Limb (tissue), 2 donors: ENCODE results near the gene PRRC1.
"Not testable (repeated sequence)": the region's sequence is repeated elsewhere in the genome, so short reads cannot be mapped to it uniquely, and the experiment has no call there.

Experiments
- DNase-seq, 2 donors: peaks; one replicate each; pipeline ENCODE4 v3.0.0-alpha.2; 2016; ENCODE audit errors: extremely low spot score in 2 of 2

PRRC1 gene

DNA sequence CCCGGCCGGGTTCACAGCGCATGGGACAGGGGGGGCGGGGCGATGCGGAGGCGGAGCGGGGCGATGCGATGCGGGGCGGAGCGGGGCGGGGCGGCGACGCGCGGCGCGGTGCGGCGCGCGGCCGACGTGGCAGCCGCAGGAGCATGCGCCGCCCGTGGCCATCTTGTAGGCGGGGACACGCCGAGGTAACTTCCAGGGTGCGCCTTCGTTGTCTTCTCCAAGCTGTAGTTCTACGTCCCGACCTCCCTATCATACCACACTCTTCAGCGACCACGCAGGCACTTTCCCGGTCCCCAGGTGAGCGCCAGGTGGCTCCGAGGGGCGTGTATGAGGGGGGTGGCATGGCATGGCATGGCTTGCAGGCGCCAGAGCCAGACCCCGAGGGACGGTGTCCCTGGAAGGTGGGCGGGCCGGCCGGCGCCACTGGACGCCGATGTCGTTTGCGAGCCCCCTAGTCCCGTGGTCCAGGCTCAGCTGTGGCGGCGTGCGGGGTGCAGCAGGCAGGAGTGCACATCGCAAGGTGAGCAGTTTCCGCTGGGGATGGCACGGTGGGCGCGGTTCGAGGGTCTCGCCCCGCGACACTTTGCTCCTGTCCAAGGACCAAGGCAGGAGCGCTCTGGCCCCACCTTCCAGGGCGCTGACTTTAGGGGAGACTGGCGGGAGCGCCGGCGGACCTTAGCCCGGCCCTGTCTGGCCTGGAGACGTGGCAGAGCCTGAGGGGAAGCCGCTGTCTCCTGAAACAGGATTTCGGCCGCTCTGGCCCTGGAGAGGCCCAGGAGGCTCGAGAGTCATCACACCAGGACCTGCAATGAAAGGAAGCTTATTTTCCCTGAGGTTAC lies at the start of gene PRRC1:
PRRC1 (plus strand) TSS at position 161 of the 839 bp plus-strand sequence. CDS start 5,840 bp downstream, outside the sequence.
- peak; percentile 89 to 90 for DNase-seq

DNA sequence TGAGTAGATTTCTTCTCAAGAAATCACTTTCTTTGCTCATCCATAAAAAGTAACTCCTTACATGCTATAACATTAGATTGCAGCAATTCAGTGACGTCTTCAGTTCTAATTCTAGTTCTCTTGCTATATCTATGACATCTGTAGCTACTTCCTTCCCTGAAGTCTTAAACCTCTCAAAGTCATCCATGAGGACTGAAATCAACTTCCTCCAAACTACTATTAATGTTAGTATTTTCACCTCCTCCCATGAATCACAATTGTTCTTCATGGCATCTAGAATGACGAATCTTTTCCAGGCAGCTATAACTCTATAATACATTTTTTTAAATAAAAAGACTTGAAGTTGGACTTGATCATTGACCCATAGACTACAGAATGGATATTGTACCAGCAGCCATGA lies 46.2 kb upstream of the PRRC1 start:
- no peak for DNase-seq

DNA sequence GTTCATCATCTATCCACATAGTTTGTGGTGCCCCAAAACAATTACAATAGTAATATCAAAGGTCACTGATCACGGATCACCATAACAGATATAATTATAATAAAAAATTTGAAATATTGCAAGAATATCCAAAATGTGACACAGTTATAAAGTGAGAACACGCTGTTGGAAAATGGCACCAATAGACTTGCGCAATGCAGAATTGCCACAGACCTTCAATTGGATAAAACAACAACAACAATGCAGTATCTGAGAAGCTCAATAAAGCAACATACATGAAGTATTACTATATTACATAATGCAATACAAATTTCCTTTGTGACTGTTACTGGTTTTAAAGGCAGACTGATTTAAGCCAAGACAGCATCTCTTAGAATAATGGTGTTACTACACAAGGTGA lies 44.7 kb upstream of the PRRC1 start:
- DNase-seq = no peak

DNA sequence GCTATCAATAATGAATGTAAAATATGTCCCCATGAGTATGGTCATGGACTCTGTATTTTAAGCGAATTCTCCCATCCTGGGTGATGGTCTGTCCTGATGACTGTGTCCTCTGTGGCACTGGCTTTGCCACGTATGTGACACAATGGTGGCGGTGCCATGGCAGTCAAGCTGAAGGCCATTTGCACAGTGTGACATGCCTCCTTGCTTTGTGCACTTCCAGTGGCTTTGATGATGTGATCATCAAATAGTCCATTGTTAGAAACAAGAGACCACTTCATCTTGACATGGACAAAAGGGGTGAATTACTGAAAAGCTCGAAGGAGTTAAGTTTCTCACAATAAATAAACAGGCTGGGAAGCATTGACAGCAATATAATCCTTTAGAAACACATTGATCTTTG lies 31.0 kb upstream of the PRRC1 start:
- DNase-seq = no peak

DNA sequence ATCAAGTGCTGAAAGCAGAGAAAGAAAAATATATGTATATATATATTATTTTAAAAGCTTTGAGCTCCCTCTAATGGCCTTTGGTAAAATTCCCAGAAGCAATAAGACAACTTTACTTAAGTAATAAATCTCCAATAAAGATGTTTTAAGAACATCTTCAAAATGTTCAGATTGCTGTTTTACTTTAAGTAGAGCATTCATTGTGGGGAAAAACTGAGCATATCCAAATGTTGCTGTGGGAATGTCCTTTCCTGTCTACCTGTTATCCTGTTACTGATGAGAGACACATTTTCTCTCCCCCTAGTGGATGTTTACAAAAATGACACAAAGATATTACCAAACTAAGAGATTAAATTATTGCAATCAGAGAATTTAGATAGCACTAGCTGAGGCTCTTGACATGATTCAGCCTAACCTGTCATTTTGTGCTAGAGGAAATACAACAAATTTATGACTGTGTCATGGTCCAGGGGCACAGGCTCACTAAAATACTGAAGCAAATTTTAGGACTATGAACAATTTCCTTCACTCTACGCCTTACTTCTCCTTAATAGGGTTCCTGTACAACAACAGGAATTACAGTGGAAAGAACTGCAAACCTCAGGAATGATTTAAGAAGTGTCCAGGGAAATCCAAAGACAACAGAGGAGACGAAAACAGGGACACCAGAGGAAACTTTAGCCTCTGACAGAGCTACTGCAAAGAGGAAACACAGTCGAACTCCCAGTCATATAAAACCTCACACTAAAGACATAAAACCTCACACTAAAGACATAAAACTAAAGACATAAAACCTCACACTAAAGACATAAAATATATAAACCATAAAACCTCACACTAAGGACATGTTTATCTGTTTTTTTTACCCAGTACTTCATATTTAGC lies 24.3 kb upstream of the PRRC1 start:
- DNase-seq = peak in 1 of 2 donors; percentile 85

DNA sequence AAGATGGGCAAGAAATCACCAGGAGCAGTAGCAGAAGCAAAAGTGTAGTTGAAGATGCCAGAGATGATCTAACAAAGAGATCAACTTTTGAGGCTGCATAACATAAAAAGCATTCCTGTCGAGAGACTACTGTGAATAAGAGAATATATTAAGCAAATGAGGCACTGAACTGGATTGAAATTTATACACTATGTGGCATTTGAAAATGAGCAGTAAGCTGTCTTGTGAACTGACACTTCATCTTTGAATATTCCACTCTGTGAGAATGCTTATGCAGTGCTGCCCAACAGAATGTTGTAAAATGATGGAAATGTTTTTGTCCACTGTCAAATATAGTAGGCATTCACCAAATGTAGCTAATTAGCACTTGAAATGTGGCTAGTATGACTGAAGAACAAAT lies 18.9 kb upstream of the PRRC1 start:
- no peak for DNase-seq

DNA sequence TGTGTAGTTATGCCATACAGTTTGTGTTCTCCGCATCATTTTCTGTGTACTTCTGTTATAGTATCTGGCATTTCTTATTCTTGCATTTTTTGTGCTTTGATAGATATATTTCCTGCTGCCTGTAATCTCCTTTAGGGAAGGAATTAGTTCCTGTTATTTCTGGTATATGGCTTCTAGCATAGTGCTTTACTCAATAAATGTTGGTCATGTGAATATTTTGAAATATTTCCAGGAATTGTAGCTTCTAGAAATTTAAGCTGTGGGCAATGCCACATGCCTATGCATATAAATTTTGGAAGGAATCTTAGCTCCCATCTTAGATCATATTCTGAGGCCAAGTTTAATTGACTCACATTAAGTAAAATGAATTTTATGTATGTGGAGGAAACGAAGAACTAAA lies 11.5 kb upstream of the PRRC1 start:
- DNase-seq = no peak

DNA sequence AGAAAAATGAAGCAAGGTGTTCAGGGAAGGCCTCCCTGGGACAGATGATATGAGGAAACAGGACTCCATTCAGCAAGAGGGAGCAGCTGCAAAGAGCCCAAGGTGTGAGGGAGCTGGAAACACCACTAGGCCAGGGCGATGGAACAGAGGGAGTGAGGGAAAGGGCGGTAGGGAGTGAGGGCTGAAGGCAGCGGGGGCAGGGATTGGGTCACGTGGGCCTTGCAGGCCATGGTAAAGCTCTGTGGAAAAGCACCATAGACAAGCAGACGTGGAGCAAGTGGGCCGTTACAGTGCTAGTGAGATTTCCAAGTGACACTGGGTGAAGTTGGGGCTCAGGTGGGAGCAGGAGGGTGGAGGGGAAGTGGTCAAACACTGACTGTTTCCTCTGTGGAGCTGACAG lies 10.8 kb upstream of the PRRC1 start:
- DNase-seq = no peak

DNA sequence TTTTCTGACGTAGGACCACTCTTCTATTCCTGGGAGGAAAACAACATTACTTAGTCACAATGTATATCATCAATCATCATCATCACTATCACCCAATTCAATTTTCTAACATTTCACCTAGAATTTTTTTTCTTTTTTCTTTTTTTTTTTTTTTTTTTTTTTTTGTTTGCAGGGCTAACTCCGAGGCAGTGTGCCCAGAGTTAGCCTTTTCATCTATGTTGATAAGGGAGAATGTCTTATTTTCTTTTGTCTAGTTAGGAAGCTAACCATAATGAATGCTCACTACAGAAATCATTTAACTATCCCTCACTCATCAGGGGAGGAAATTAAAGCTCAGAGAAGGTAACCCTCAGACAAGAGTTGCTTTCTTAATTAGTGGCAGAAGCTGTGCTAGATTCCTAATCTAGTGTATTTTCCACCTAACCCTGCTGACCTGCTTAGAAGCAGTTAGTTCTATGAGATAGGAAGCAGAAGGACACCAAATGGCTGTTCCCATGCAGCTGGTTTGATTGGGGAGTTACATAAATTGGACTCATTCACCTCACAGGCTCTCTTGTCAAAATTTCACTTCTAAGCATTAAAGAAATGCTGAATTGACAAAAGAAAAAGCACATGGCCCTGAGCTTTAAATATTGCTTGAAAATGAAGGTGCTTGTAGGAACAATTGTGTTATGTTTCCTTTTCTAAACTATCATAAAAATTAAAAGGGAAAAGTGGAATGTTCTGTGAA lies 8.6 kb upstream of the PRRC1 start:
- no peak for DNase-seq

DNA sequence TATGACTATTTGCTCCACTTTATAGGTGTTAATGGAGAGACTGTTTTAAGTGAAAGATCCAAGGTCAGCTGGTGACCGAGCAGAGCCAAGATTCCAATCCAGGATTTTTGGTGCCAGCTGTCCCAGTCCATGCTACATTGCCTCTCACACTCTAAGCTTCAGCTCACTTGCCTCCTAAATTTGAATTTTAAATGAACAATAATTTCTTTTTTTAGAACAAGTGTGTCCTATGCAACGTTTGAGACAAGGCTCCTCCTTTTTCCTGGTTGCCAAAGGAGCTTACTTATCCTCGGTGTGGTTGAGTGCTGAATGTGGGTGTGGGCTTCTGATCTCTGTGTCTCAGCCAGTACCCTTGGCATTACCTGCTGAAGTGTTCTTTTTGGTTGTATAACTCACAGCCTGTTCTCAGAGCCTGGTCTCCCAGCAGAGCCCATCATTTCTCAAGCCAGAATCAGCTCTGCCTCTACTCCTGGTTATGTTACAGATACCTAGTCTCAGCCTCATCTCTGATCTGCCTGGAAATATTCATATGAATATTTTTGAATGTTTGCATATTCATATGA lies 4.0 kb upstream of the PRRC1 start:
- DNase-seq = no peak

DNA sequence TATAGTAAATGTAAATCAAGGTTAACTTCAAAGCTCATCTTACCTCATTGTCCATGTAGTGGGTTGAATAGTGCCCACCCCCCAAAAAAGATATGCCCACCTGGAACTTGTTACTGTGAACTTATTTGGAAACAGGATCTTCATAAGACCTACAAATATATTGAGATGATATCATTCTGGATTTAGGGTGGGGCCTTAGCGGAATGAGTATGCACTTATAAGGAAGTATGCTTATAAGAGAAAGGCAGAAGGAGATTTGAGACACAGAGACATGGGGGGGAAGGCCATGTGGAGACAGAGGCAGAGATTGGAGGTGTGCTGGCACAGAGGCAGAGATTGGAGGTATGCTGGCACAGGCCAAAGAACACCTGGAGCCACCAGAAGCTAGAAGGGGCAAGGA lies 2.6 kb upstream of the PRRC1 start:
- DNase-seq = no peak

DNA sequence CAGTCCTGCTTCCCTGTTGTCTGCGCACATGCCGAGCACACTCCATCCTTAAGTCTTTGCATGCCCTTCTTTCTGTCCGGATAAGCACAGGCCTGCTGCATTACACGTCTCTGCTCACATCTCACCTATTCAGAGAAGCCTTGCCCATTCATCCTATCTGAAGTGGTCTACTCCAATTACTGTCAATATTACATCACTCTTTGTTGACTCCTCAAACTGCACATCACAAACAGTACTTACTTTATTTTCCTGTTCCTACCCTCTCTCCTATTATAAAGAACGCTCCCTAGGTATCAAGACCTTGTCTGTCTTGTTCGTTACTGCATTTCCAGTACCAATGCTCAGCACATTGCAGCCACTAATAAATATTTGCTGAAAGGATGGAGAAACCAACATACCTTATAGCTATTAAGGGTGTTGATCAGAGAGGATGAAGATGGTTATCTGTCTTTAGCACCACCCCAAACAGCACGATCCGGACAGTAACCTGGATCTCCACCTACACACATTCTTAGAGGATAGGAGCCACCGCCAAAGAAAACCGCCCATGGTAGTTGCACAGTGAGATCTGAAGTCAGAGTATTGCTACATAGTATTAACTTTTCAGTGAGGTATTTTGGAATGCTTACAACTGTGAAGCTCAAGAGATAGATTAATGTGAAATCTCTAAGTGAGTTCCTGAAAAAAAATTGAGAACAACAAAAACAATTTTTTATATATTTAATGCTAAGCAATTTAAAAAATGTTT lies 1.6 kb upstream of the PRRC1 start:
- DNase-seq = no peak

DNA sequence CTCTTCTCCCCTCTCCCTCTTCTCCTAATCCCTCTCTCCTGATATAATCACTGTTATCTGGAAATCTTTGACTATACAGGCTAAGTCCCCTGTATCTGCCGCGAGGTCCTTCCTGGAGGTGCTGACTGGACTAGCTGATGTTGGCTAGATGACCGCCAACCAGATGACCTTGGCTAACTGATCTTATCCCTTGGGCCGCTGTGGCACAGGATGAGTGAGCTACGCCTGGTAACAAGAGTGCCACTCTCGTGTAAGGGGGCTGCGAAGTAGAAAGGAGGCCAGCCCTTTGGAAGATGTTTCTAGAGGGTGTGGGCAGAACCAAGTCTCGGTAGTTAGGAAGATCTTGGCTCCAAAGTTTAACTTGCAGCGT lies 345 bp upstream of the PRRC1 start:
- no peak for DNase-seq

DNA sequence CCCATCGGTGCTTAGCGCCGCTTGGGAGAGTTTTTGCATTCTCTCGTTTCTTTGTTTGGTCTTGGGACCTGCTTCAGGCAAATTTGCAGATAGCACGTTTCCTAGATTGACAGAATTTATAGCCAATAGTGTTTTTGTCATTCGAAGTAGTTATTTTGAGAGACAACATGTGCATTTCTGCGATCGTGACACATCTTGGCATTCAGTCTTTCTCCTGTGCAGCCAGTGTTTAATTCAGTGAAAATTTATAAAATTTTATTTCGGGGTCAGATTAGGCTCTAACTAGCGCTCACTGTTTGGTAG lies 830 bp downstream of the PRRC1 start:
- DNase-seq = no peak

DNA sequence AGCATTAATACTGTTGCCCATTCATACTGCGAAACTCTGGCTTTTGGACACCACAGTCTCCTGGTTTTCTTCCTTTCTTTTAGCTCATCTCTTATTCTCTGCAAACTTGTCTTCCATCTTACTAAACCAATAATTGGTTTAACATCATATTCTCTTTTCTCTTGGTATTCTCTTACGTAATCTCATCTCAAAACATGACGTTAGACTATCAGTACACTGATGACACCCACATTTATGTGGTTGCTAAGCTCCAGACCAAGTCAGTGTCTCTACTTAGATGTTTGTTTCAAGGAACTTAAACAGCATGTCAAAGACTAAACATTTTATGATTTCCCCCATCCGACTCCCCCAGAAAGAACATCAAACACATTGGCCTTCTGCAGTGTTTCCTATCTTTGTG lies 2.1 kb downstream of the PRRC1 start:
- DNase-seq = no peak

DNA sequence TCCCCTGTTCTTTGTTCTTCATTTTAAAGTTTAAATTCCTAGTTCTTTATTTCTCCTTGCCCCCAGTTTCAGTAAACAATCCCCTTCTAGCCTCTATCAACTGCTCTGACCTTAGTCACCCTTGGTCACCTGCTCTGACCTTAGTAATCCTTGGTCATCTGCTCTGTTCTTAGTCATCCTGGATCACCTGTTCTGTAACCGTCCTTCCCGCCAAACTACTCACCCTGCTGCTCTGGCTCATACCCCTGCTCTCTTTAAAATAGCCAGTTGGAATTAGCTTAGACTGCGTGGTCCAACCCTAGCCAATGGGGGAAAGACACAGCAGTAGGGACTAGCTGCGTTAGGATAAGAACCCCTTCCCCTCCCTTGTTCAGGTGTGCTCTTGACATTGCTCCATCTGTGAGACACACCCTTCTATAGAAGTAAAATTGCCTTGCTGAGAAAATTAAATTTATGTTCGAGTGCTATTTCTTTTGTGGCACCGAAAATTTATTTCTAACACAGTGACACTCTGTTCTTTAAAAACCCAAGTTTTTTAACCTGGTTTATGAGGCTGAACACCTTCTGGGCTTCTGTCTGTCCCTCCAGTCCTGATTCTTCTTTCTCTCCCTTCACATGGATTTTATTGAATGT lies 3.8 kb downstream of the PRRC1 start:
- no peak for DNase-seq

DNA sequence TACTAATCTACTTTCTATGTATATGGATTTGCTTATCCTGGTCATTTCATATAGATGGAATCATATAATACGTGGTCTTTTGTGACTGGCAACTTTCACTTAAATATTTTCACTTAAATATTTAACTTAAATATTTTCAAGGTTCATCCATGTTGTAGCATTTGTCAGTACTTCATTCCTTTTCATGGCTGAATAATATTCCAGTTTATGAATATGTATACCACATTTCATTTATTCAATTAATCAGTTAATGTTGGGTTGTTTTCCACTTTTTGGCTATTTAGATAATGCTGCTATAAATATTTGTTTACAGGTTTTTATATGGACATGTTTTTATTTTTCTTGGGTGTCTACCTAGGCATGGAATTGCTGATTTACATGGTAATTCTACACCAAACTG lies 7.7 kb downstream of the PRRC1 start:
- no peak for DNase-seq

DNA sequence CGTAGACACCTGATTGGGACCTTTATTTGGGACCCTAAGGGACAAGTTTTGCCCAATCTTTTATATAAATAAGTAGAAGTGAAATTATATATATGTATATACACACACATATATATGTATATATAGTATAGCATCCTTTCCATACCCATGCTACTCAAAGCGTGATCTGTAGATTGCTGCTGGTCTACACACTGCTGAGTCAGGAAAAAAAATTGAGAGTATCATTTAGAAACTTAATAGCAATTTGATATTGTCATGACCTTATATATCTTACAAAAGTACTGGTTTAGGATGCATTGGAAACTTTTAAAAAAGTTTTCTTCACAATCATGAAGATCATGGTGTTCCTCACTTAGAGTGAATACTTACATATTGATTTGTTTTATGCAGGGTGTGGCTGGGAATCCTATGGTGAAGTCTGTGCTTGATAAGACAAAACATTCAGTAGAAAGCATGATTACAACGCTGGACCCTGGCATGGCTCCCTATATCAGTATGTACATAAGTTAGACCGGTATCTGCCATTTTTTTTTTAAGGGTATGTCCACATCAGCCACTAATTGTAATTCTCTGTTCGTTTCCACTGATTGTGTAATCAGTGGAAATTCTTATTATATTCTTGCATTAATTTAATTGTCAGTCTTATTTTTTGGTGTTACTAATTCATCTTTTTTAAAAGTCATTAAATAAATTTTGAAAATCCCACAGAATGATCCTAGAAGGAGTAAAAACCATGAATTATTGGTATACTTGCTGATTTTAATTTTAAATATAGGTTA lies 12.7 kb downstream of the PRRC1 start:
- DNase-seq = no peak

DNA sequence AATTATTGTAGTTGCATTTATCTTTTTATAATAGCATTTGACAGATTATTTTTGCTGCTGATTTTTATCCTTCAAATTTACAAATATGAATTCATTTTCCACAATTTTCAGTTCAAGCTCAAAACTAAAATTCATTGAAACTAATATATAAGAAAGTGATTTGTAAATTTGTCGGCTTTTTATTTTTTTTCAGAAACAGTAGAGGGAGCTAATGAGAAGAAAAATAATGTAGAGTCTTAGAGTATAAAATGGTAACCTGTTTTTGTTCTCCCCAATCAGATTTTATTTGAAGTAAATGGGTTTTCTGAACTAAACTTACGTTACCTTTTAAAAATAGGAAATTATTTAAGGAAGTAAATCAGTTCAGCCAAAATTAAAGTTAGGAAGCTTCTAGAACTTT lies 19.2 kb downstream of the PRRC1 start:
- peak in 1 of 2 donors; percentile 10 for DNase-seq

DNA sequence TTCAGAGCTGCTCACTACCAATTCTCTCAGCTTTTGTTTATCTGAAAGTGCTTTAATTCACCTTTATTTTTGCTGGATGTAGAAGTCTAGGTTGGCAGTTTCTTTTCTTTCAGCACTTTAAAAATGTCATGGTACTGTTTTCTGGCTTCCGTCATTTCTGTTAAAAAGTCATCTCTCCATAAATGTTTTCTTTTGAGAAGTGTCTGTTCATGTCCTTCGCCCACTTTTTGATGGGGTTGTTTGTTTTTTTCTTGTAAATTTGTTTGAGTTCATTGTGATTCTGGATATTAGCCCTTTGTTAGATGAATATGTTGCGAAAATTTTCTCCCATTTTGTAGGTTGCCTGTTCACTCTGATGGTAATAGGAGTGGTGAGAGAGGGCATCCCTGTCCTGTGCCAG lies 23.1 kb downstream of the PRRC1 start:
- not testable (repeated sequence) for DNase-seq
